ENCODE results near the gene HCN2.

- TF ChIP-seq CTCF (IDR thresholded peaks at IDR 0.05) (no peak), POLR2AphosphoS5 (IDR thresholded peaks at IDR 0.05) (peak in 1 of 2 donors; percentile 78), POLR2A (IDR thresholded peaks at IDR 0.05) (no peak), EP300 (IDR thresholded peaks at IDR 0.05) (peak in 1 of 4 donors; percentile 34)
These were observed 19.3 kb downstream of the HCN2 start for GRCh38 chr19:609004-609346.

Data from upper lobe of left lung (tissue), 4 donors.